GM12801 (cell line): Measurements from ENCODE around the gene FBXL20.

ENCODE experiments used
- TF ChIP-seq, protein P1 (sequence below): IDR thresholded peaks from one replicate; pipeline ENCODE4 v1.5.1; 2011; ENCODE audit warnings: control low read depth; ENCODE audit not compliant: insufficient read length; ENCODE audit errors: extremely low read depth

The FBXL20 gene

DNA sequence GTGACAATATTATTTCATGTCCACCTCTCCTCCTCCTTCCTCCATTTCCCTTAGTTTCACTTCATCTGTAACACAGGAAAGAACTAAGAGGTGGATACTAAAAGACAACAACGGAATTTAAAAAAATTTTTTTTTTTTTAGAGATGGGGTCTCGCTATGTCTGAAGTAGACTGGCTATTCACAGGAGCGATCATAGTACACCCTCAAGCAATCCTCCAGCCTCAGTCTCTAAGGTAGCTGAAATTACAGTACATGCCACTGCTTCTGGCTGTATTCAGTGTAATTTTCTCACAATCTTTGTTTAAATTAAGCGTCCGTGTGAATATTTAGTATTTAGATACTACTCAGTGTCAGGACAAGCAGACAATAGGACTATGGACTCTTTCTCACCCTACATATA is 35.6 kb downstream of the FBXL20 start:
- TF ChIP-seq, protein P1, sequence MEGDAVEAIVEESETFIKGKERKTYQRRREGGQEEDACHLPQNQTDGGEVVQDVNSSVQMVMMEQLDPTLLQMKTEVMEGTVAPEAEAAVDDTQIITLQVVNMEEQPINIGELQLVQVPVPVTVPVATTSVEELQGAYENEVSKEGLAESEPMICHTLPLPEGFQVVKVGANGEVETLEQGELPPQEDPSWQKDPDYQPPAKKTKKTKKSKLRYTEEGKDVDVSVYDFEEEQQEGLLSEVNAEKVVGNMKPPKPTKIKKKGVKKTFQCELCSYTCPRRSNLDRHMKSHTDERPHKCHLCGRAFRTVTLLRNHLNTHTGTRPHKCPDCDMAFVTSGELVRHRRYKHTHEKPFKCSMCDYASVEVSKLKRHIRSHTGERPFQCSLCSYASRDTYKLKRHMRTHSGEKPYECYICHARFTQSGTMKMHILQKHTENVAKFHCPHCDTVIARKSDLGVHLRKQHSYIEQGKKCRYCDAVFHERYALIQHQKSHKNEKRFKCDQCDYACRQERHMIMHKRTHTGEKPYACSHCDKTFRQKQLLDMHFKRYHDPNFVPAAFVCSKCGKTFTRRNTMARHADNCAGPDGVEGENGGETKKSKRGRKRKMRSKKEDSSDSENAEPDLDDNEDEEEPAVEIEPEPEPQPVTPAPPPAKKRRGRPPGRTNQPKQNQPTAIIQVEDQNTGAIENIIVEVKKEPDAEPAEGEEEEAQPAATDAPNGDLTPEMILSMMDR: no peak

DNA sequence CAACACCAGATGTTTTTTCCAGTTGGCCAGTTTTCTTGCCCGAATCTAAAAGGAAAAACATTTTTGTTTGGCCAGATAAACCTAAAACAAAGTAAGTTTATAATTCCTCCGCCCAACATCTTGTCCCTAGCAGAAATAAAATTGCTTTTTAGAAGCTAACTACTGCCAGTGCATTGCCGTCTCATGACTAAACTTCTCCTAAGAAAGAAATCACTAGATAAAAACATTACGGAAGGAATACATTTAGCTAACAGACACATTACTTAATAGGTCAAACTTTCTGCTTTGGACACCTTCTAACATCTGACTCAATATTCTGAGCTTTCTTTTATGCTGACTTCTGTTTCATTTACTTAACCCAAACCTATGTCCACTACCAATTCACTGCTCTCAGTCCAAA is 36.2 kb downstream of the FBXL20 start:
- TF ChIP-seq, protein P1: no peak

DNA sequence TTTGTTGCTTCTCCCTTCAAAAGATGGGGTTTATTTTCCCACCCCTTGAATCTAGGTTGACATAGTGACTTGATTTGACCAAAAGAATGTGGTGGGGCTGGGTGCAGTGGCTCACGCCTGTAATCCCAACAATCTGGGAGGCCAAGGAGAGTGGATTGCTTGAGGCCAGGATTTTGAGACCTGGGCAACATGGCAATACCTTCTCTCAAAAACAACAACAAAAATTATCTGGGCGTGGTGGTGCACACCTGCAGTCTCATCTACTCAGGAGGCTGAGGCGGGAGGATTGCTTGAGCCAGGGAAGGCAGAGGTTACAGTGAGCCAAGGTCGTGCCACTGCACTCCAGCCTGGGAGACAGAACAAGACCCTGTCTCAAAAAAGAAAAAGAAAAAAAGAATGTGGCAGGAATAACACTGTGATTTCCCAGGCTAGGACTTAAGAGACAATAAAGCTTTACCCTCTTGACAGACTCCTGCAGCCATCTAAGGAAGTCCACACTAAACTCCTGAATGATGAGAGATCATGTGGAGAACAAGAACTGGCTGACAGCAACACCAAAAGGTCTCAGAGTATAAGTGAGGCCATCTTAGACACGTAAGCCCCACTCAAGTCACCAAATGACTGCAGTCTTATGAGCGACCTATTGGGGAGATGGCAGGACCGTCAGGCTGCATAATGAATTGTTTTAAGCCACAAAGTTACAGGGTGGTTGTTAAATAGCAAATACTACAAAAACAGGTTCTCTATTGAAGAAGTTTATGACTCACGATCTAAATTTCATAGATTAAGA is 37.0 kb downstream of the FBXL20 start:
- TF ChIP-seq, protein P1: no peak

DNA sequence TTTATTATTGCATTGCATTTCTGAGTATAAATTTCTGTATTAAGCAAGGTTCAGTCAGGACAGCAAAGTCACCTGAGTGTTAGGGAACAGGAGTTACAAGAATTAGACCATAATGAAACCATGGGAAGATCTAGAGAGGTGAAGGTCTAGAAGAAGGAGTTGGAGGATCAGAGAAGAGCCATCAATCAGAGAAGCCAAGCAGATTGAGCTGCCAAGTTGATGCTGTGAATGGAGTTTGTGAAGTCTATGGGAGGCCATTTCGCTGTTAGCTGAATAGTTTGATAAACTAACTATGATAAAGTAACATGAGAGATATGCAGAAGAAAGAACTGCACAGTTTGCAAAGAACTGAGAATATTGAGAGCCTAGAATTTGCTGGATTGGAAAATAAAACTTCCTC is 40.4 kb downstream of the FBXL20 start:
- TF ChIP-seq, protein P1: no peak

DNA sequence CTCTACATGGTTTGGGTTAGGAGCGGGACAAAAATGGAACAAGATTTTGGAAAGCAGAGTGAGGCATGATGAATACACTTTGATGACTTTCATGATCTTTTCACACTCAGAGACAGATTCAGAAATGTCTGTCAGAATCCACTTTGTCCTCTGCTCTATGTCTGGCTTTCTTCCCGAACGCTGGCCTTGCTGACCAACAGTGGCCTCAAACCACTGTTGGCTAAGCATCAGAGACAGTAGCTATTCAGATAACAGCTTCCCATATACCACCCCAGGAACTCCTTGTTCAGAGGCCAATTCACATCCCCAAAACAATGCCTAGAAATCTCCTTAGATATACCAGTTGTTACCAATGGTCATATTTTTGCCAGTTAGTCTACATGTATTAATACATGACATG is 40.9 kb downstream of the FBXL20 start:
- TF ChIP-seq, protein P1: no peak

DNA sequence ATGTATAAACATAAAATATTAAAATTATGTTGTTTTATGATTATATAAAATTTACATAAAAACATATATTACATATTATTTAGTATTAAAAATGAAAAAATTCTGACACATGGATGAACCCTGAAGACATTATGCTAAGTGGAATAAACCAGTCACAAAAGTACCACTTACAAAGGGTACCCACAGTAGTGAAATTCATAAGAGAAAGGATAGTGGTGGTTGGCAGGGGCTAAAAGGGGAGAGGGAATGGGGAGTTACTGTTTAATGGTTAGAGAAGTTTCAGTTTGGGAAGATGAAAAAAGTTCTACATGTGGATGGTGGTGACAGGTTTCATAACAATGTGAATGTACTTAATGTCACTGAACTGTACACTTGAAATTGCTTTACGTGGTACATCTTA is 41.4 kb downstream of the FBXL20 start:
- TF ChIP-seq, protein P1: no peak

DNA sequence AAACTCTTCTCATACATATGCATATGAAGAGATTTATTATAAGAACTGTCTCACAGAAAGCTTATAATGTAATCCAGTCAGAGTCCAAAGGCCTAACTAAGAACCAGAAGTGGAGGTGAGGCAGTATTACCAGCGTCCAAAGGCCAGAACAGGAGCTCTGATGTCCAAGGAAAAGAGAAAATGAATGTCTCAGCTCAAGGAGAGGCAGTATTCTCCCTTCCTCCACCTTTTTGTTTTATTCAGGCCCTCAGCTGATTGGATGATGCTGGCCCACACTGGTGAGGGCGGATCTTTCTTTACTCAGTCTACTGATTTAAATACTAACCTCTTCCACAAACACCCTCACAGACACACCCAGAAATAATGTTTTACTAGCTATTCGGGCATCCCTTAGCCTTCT is 43.4 kb downstream of the FBXL20 start:
- TF ChIP-seq, protein P1: no peak
